ENCODE data around the gene RAB43.

Gene RAB43

DNA sequence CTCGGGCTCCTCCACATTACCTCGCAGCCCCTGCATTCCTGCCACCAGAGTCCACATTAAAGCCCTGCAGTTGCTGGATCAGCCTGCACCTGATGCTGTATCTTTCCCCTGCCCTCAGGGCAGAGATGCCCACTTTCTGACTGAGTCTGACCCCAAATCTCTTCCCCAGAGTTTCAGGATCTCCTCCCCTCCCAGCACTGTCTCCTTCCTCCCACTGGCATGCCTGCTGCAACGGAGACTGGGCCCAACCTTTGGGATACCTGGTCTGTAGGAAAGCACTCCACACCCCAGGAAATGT is 81.6 kb downstream of the RAB43 start:
- intact Hi-C loops (cut with DNase I; ENCODE audit: low total_unique reads) = no loop called here
- H3K9me3 ChIP-seq = no peaks in the 10 kb centered on the region
- H3K27ac ChIP-seq = no peak overlapping the region
- peaks cover 0 to 17% of the 10 kb centered on the region in 2 donors for H3K27me3 ChIP-seq
- H3K4me3 ChIP-seq = no peak overlapping the region
- H3K36me3 ChIP-seq = no peaks in the 10 kb centered on the region
- TF ChIP-seq, protein P1, sequence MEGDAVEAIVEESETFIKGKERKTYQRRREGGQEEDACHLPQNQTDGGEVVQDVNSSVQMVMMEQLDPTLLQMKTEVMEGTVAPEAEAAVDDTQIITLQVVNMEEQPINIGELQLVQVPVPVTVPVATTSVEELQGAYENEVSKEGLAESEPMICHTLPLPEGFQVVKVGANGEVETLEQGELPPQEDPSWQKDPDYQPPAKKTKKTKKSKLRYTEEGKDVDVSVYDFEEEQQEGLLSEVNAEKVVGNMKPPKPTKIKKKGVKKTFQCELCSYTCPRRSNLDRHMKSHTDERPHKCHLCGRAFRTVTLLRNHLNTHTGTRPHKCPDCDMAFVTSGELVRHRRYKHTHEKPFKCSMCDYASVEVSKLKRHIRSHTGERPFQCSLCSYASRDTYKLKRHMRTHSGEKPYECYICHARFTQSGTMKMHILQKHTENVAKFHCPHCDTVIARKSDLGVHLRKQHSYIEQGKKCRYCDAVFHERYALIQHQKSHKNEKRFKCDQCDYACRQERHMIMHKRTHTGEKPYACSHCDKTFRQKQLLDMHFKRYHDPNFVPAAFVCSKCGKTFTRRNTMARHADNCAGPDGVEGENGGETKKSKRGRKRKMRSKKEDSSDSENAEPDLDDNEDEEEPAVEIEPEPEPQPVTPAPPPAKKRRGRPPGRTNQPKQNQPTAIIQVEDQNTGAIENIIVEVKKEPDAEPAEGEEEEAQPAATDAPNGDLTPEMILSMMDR (IDR thresholded peaks at IDR 0.05) = no peak
- H3K4me1 ChIP-seq = peaks cover 0 to 7% (median 0%) of the 10 kb centered on the region in 4 donors
- peak in 1 of 2 donors; percentile 20 for DNase-seq

DNA sequence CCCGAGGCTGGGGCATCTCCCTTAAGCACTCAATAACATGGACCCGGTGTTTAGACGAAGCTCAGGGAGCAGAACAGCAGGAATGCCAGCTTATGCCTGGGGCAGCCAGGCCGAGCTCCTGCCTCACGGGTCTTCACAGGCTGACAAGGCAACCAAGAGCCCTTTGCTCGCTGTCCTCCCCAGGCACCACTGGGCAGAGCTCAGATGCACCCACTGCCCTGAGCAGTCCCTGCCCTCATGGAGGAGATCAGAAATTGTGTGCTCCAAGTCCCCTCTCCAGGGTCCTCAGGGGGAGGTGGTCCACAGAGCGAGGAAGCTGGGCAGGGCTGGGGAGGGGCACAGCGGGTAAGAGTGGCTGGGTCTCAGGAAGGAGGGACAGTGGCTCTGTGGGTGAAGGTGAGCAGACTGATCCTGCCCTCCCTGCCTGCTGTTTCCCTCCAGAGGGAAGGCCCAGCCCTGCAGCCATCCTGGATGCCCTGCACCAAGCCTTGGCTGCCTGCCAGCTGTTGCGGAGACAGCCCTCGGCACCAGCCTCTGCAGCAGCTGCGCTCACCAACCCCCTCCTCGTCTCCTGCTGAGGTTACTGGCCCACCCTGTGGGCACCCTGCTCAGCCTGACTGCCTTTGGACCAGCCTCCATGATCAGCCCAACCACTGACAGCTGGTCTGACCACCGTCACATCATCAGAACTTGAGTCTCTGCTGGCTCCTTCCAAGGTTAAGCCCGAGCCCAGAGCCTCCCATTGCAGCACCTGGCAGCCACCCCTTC is 82.1 kb downstream of the RAB43 start:
- H3K27ac ChIP-seq = no peak overlapping the region
- no peaks in the 10 kb centered on the region for H3K36me3 ChIP-seq
- intact Hi-C loops (cut with DNase I; ENCODE audit: low total_unique reads) = loop anchor here (10.0 kb wide), 1 partner anchor 55 kb away; no protein-coding TSS in a partner anchor
- peaks cover 0 to 7% (median 0%) of the 10 kb centered on the region in 4 donors for H3K4me1 ChIP-seq
- H3K27me3 ChIP-seq = peaks cover 0 to 17% of the 10 kb centered on the region in 2 donors
- no peak overlapping the region for H3K4me3 ChIP-seq
- H3K9me3 ChIP-seq = no peaks in the 10 kb centered on the region
- TF ChIP-seq, protein P1 (IDR thresholded peaks at IDR 0.05) = no peak
- DNase-seq = no peak

DNA sequence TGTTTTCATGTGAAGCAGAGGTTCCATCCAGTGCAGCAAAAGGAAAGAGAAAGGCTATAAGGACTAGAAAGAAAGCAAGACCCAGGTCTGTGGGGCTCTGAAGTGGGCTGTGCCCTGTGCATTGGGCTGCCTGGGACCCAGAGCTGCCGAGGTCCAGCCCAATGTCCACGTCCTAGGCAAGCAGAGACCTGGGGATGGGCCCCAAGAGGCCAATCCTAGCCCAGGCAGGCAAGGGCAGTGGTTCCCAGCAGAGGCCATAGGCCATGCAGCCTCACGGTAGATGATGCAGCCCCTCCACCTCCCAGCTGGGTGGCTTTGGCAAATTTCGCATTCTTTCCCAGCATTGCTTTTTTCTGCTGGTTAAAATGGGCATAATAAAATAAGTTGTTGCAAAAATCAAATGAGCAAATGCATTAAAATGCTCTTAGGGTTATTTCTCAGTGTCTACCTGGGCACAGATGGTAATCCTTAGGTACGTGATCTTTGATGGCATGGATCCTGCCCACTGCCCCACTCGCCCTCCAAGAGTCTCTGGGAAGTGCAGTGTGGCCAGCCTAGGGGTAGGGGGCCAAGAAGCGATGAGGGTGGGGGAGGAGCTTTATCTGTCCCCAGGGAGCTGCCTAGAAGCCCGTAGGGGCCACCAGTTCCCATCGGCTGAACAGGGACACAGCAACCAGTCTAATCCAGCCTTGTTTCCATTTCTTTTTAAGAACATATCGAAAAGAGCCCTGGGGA is 83.3 kb downstream of the RAB43 start:
- DNase-seq = peak in 1 of 2 donors; percentile 52
- TF ChIP-seq, protein P1 (IDR thresholded peaks at IDR 0.05) = no peak
- intact Hi-C loops (cut with DNase I; ENCODE audit: low total_unique reads) = loop anchor here (10.0 kb wide), 1 partner anchor 57 kb away; no protein-coding TSS in a partner anchor
- Histone ChIP-seq H3K4me3 (no peak overlapping the region), H3K27ac (no peak overlapping the region), H3K9me3 (no peaks in the 10 kb centered on the region), H3K4me1 (peaks cover 0 to 7% (median 0%) of the 10 kb centered on the region in 4 donors), H3K27me3 (peaks cover 0 to 17% of the 10 kb centered on the region in 2 donors), H3K36me3 (no peaks in the 10 kb centered on the region)
